H1 (cell line): ENCODE measurements around the gene NR2F6. TPM values are rescaled to one million over a fixed set of nuclear protein-coding genes. Genes with fewer than 3 reads are reported as not detected.

Experiments
- CTCF ChIA-PET: fragments of 300-600 bp; sonication (Branson Sonifier 250); formaldehyde crosslinking; loops from one replicate; lab custom pipeline; 2021; ENCODE audit not compliant: partially characterized antibody; lab: Charles Lee
- POLR2A ChIA-PET: fragments of 300-600 bp; sonication (Branson Sonifier 250); formaldehyde crosslinking; loops from one replicate; lab custom pipeline; 2021; ENCODE audit warnings: inconsistent platforms; ENCODE audit not compliant: partially characterized antibody; lab: Charles Lee
- DNase-seq, 2 experiments: peaks; one replicate each; pipeline versions ENCODE4 v3.0.0 to v3.0.0-alpha.2; 2010 to 2022; ENCODE audit warnings: low spot score in 2 of 2, low read depth in 1 of 2, mixed read lengths in 1 of 2
- FAIRE-seq: peaks from 2 replicates; lab custom pipeline; 2011; peaks lifted over from hg19 to GRCh38; lab: Jason Lieb, UNC
- H2AFZ ChIP-seq: 2 replicates; pipeline ENCODE4 v1.8.1; 2012; ENCODE audit warnings: low read length, inconsistent platforms
- H2AK5ac ChIP-seq: 2 replicates; pipeline ENCODE4 v1.6.1; 2013; ENCODE audit warnings: low read depth, low read length
- H2BK120ac ChIP-seq: replicated peaks from 2 replicates; pipeline ENCODE3; 2013; ENCODE audit warnings: low read depth, low read length, inconsistent platforms
- H2BK12ac ChIP-seq: 2 replicates; pipeline ENCODE4 v1.6.1; 2013; ENCODE audit warnings: low read depth, low read length
- H2BK15ac ChIP-seq: 2 replicates; pipeline ENCODE4 v1.6.1; 2013; ENCODE audit warnings: low read length
- H2BK20ac ChIP-seq: 2 replicates; pipeline ENCODE4 v1.6.1; 2013; ENCODE audit warnings: low read length
- H2BK5ac ChIP-seq: 2 replicates; pipeline ENCODE4 v1.6.1; 2013; ENCODE audit warnings: low read depth, low read length
- H3K14ac ChIP-seq: 2 replicates; pipeline ENCODE4 v1.6.1; 2013; ENCODE audit warnings: inconsistent platforms; ENCODE audit not compliant: insufficient read length
- H3K18ac ChIP-seq: 2 replicates; pipeline ENCODE4 v1.6.1; 2013; ENCODE audit warnings: low read length; ENCODE audit errors: extremely low read depth
- H3K23ac ChIP-seq: 2 replicates; pipeline ENCODE4 v1.6.1; 2013; ENCODE audit warnings: inconsistent platforms; ENCODE audit not compliant: insufficient read length
- H3K23me2 ChIP-seq: 2 replicates; pipeline ENCODE4 v1.6.1; 2013; ENCODE audit warnings: low read depth, low read length
- H3K27ac ChIP-seq: 2 replicates; pipeline ENCODE4 v1.6.1; 2011; ENCODE audit warnings: low read depth, low read length, inconsistent platforms
- H3K27me3 ChIP-seq, 4 experiments: replicated peaks in 1 of 4; 1 replicate in 1 of 4; 2 replicates in 3 of 4; pipeline versions ENCODE4 v1.6.1 to v1.8.1; 2011 to 2013; ENCODE audit warnings: low read length in 3 of 4, mild to moderate bottlenecking in 3 of 4, inconsistent platforms in 2 of 4, mixed read lengths in 2 of 4, moderate library complexity in 1 of 4; ENCODE audit not compliant: control insufficient read depth in 3 of 4, insufficient read depth in 3 of 4; ENCODE audit errors: extremely low read depth in 1 of 4
- H3K36me3 ChIP-seq, 4 experiments: 2 replicates each; pipeline versions ENCODE4 v1.6.1 to v1.8.1; 2011 to 2013; ENCODE audit warnings: mild to moderate bottlenecking in 4 of 4, low read length in 3 of 4, moderate library complexity in 2 of 4, control low read depth in 1 of 4, inconsistent platforms in 1 of 4; ENCODE audit not compliant: insufficient read depth in 4 of 4, control insufficient read depth in 2 of 4
- H3K4ac ChIP-seq: replicated peaks from 2 replicates; pipeline ENCODE3; 2013; ENCODE audit warnings: low read length, low read depth, mixed read lengths, inconsistent platforms; ENCODE audit not compliant: insufficient read length
- H3K4me1 ChIP-seq, 4 experiments: replicated peaks in 1 of 4; 1 replicate in 1 of 4; 2 replicates in 3 of 4; pipeline versions ENCODE4 v1.6.1 to v1.8.1; 2011 to 2013; ENCODE audit warnings: low read length in 3 of 4, inconsistent platforms in 2 of 4, mixed read lengths in 1 of 4; ENCODE audit not compliant: insufficient read depth in 4 of 4, control insufficient read depth in 3 of 4
- H3K4me2 ChIP-seq, 2 experiments: 2 replicates each; pipeline versions ENCODE4 v1.6.1 to v1.8.1; 2011 to 2013; ENCODE audit warnings: low read depth in 2 of 2, low read length in 2 of 2, control low read depth in 1 of 2, inconsistent platforms in 1 of 2, mild to moderate bottlenecking in 1 of 2; ENCODE audit not compliant: insufficient read depth in 1 of 2
- H3K4me3 ChIP-seq, 4 experiments: fragments of 200-600, 300-600 bp in 1 of 4; sonication (generic), shearing (Covaris generic), sonication (Bioruptor Twin) in 1 of 4; 2 replicates each; pipeline versions ENCODE4 v1.5.1 to v1.8.1; 2011 to 2016; ENCODE audit warnings: low read length in 4 of 4, low read depth in 3 of 4, control low read depth in 2 of 4, inconsistent platforms in 2 of 4, mild to moderate bottlenecking in 2 of 4, mixed read lengths in 1 of 4, moderate library complexity in 1 of 4; ENCODE audit not compliant: insufficient read depth in 2 of 4; ENCODE audit errors: extremely low read depth in 1 of 4
- H3K56ac ChIP-seq: replicated peaks from 2 replicates; pipeline ENCODE3; 2013; ENCODE audit warnings: low read depth, mild to moderate bottlenecking, mixed read lengths, low read length, inconsistent platforms; ENCODE audit not compliant: insufficient read length
- H3K79me1 ChIP-seq: 2 replicates; pipeline ENCODE4 v1.6.1; 2013; ENCODE audit warnings: low read depth, low read length, control low read depth
- H3K79me2 ChIP-seq, 2 experiments: 2 replicates each; pipeline versions ENCODE4 v1.6.1 to v1.8.1; 2012 to 2013; ENCODE audit warnings: low read length in 2 of 2, mild to moderate bottlenecking in 2 of 2, inconsistent platforms in 1 of 2; ENCODE audit not compliant: insufficient read depth in 2 of 2, control insufficient read depth in 1 of 2
- H3K9ac ChIP-seq, 4 experiments: replicated peaks in 1 of 4; 1 replicate in 1 of 4; 2 replicates in 3 of 4; pipeline versions ENCODE4 v1.6.1 to v1.8.1; 2011 to 2013; ENCODE audit warnings: low read depth in 3 of 4, low read length in 3 of 4, control low read depth in 2 of 4, mild to moderate bottlenecking in 2 of 4, moderate library complexity in 2 of 4, inconsistent platforms in 1 of 4; ENCODE audit errors: extremely low read depth in 1 of 4
- H3K9me3 ChIP-seq, 2 experiments: 2 replicates each; pipeline versions ENCODE4 v1.6.1 to v1.8.1; 2012 to 2013; ENCODE audit warnings: mild to moderate bottlenecking in 2 of 2, moderate library complexity in 2 of 2, control low read depth in 1 of 2, inconsistent platforms in 1 of 2, low read depth in 1 of 2, low read length in 1 of 2, mixed read lengths in 1 of 2; ENCODE audit not compliant: insufficient read depth in 2 of 2
- H4K20me1 ChIP-seq, 2 experiments: replicated peaks in 1 of 2; 2 replicates each; pipeline versions ENCODE3 to v1.8.1; 2011 to 2013; ENCODE audit warnings: inconsistent platforms in 2 of 2, low read length in 2 of 2, mild to moderate bottlenecking in 1 of 2; ENCODE audit not compliant: insufficient read depth in 2 of 2, control insufficient read depth in 1 of 2
- H4K5ac ChIP-seq: 2 replicates; pipeline ENCODE4 v1.6.1; 2013; ENCODE audit warnings: low read length, low read depth, mixed read lengths, inconsistent platforms; ENCODE audit not compliant: insufficient read length
- H4K8ac ChIP-seq: 2 replicates; pipeline ENCODE4 v1.8.0; 2013; ENCODE audit warnings: mild to moderate bottlenecking, moderate library complexity, low read length, inconsistent platforms; ENCODE audit not compliant: insufficient read depth; ENCODE audit errors: extremely low read depth
- H4K91ac ChIP-seq: replicated peaks from 2 replicates; pipeline ENCODE3; 2013; ENCODE audit warnings: low read length, mixed read lengths, inconsistent platforms; ENCODE audit not compliant: insufficient read length
- KDM1A ChIP-seq: fragments of 200-600, 300-600 bp; sonication (generic); IDR thresholded peaks from 2 replicates; pipeline ENCODE4 v1.7.1; 2016; ENCODE audit warnings: mild to moderate bottlenecking, low read length, borderline replicate concordance
- POLR2AphosphoS5 ChIP-seq: IDR thresholded peaks from 2 replicates; pipeline ENCODE4 v1.6.1; 2011; ENCODE audit warnings: low read depth, low read length
- SRF ChIP-seq: IDR thresholded peaks from 2 replicates; pipeline ENCODE4 v1.6.1; 2011; ENCODE audit warnings: mild to moderate bottlenecking, low read depth, low read length, moderate library complexity
- WGBS, 2 experiments: shearing (Covaris generic) in 1 of 2; methylation state at CpG; one replicate each; pipeline versions ENCODE4 v1.1.6 to v1.1.7; 2013 to 2015; ENCODE audit warnings: low lambda C conversion rate in 2 of 2, mixed read lengths in 2 of 2, inconsistent platforms in 1 of 2, low coverage in 1 of 2, missing lambda C conversion rate in 1 of 2; ENCODE audit not compliant: insufficient replicate concordance in 2 of 2, insufficient coverage in 1 of 2, insufficient read length in 1 of 2; ENCODE audit errors: extremely low coverage in 1 of 2, missing lambda C conversion rate in 1 of 2; 5-methylcytosine and 5-hydroxymethylcytosine counted together
- polyA plus RNA-seq, 7 experiments: library from polyadenylated mRNA; depleted of rRNA in 3 of 7; stranded (reverse) in 5 of 7; unstranded in 2 of 7; fragments of >200 nt in 5 of 7; fragments of 200-250 nt in 2 of 7; gene quantifications; 1 replicate in 5 of 7; 2 replicates in 1 of 7; 4 replicates in 1 of 7; pipeline versions ENCODE4 v1.2.1 to v1.2.3, GENCODE V29; 2011 to 2013; ENCODE audit warnings: missing spikeins in 2 of 7, mixed read lengths in 2 of 7
- total RNA-seq: library from RNA; stranded (reverse); fragmentation: NEBNext Ultra II Directional; extraction: Animal tissue kit (Norgen Biotek cat#: 25700); gene quantifications from 2 replicates; pipeline ENCODE4 v1.2.1, GENCODE V29; 2021
- TF ChIP-seq, protein P1 (sequence below): IDR thresholded peaks from 2 replicates; pipeline ENCODE4 v1.6.1; 2012; ENCODE audit warnings: inconsistent platforms

NR2F6 gene
- total and polyA plus RNA-seq, 2 of the 8 experiments (the other 6 are each of a cell fraction or from before 2014, with no cell fraction given) = 99.7 to 114 TPM

DNA sequence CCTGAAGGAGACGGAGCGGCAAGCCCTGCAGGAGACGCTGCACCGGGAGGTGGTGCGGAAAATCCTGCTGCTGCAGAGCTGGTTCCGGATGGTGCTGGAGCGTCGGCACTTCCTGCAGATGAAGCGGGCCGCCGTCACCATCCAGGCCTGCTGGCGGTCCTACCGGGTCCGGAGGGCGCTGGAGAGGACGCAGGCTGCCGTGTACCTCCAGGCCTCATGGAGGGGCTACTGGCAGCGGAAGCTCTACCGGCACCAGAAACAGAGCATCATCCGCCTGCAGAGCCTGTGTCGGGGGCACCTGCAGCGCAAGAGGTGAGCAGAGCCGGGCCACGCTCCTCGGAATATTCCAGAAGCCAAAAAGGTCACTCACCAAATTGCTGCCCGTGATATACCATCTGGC, 53.0 kb downstream of the NR2F6 start:
- Histone ChIP-seq H4K20me1 (peaks cover 3 to 5% of the 10 kb centered on the region in 2 experiments), H2BK5ac (no peak overlapping the region), H2BK20ac (no peak overlapping the region), H3K14ac (no peak overlapping the region), H2BK120ac (no peak overlapping the region), H4K91ac (no peak overlapping the region), H4K8ac (no peak overlapping the region), H4K5ac (no peak overlapping the region), H3K23ac (no peak overlapping the region), H3K27ac (no peak overlapping the region), H3K4me3 (no peak overlapping the region), H3K23me2 (peaks cover 2% of the 10 kb centered on the region; the same call in 1 of the 2 replicates), H3K9ac (no peak overlapping the region), H3K27me3 (no peaks in the 10 kb centered on the region), H3K4ac (no peak overlapping the region), H2BK12ac (no peak overlapping the region), H2AK5ac (no peak overlapping the region), H3K79me2 (no peaks in the 10 kb centered on the region), H3K4me1 (no peaks in the 10 kb centered on the region; a peak in 2 of 7 replicates), H3K18ac (no peak overlapping the region), H2AFZ (no peak overlapping the region), H3K79me1 (no peaks in the 10 kb centered on the region), H3K56ac (no peak overlapping the region), H3K36me3 (peaks cover 19 to 39% (median 25%) of the 10 kb centered on the region in 4 experiments), H2BK15ac (no peak overlapping the region), H3K4me2 (no peak overlapping the region), H3K9me3 (no peaks in the 10 kb centered on the region)
- ChIA-PET POLR2A (no interaction called here), CTCF (interaction anchor here (0.7 to 2.4 kb wide), 4 partner anchors 13 to 124 kb away, joined by 3 to 7 read pairs (median 3); partner anchors contain the start of gene OCEL1)
- 95% methylated on average over 25 of the region's 26 CpGs; no CpG with 5 or more reads in 1 of the 2 experiments for WGBS, 2 experiments
- FAIRE-seq = no peak
- no peak for DNase-seq
- no peak for TF ChIP-seq SRF
- TF ChIP-seq, protein P1, sequence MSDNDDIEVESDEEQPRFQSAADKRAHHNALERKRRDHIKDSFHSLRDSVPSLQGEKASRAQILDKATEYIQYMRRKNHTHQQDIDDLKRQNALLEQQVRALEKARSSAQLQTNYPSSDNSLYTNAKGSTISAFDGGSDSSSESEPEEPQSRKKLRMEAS = no peak
- no peak for TF ChIP-seq POLR2AphosphoS5
- TF ChIP-seq KDM1A = no peak
